GM12873 (cell line): ENCODE data around the gene PATE2.

Experiments
- CTCF ChIP-seq: IDR thresholded peaks from 2 replicates; pipeline ENCODE4 v1.5.1; 2012; ENCODE audit warnings: low read depth, mild to moderate bottlenecking, moderate library complexity, low read length, control low read depth; ENCODE audit not compliant: insufficient read depth; ENCODE audit errors: missing control alignments

The PATE2 gene

GRCh38 chr11:125763483-125763882, 15.1 kb downstream of the PATE2 start:
- TF ChIP-seq CTCF = no peak

- TF ChIP-seq CTCF = no peak
Observed at GRCh38 chr11:125762445-125762844, 16.2 kb downstream of the PATE2 start.

GRCh38 chr11:125756050-125756449, 22.6 kb downstream of the PATE2 start:
- no peak for TF ChIP-seq CTCF

- TF ChIP-seq CTCF = no peak
Observed at GRCh38 chr11:125750629-125751028, 28.0 kb downstream of the PATE2 start.

- TF ChIP-seq CTCF = no peak
Observed at GRCh38 chr11:125745979-125746378, 32.6 kb downstream of the PATE2 start, which contains the start of gene PATE1. Gene PATE1, plus strand, starts transcription at chr11:125746279. Its CDS starts 26 bp downstream, at chr11:125746305.

- no peak for TF ChIP-seq CTCF
Observed at GRCh38 chr11:125743681-125744080, 34.9 kb downstream of the PATE2 start.

- TF ChIP-seq CTCF = no peak
Observed at GRCh38 chr11:125740617-125741016, 38.0 kb downstream of the PATE2 start.
